ENCODE measurements around the gene ACER2.
A peak's percentile ranks its signal among the peaks of the same experiment; 100 is the strongest.
"Not testable (repeated sequence)": the region's sequence is repeated elsewhere in the genome, so short reads cannot be mapped to it uniquely, and the experiment has no call there.

The ACER2 gene

GRCh38 chr9:19408316-19408692 lies 505 bp upstream of the ACER2 start:
- Histone ChIP-seq H3K27me3 (ENCODE audit: control insufficient read depth, insufficient read depth, low read length) (no peaks in the 10 kb centered on the region), H3K36me3 (ENCODE audit: control insufficient read depth, insufficient read depth, low read length) (no peaks in the 10 kb centered on the region), H3K27ac (ENCODE audit: low read length) (no peak overlapping the region), H3K9me3 (ENCODE audit: control insufficient read depth, insufficient read depth, low read length) (no peaks in the 10 kb centered on the region), H3K4me3 (ENCODE audit: low read length) (peak overlapping the region; percentile 52; the same call in 1 of the 2 replicates), H3K4me1 (ENCODE audit: control insufficient read depth, insufficient read depth, low read length) (no peaks in the 10 kb centered on the region)
- no CpG with 5 or more reads among the region's 20 CpGs for WGBS (ENCODE audit: insufficient coverage, insufficient read length)
- no peak for DNase-seq (ENCODE audit: low read depth, low spot score)

- Histone ChIP-seq H3K27ac (ENCODE audit: low read length) (no peak overlapping the region), H3K36me3 (ENCODE audit: control insufficient read depth, insufficient read depth, low read length) (no peaks in the 10 kb centered on the region), H3K27me3 (ENCODE audit: control insufficient read depth, insufficient read depth, low read length) (no peaks in the 10 kb centered on the region), H3K4me1 (ENCODE audit: control insufficient read depth, insufficient read depth, low read length) (no peaks in the 10 kb centered on the region), H3K4me3 (ENCODE audit: low read length) (peak overlapping the region; percentile 52; the same call in 1 of the 2 replicates), H3K9me3 (ENCODE audit: control insufficient read depth, insufficient read depth, low read length) (no peaks in the 10 kb centered on the region)
- no CpG with 5 or more reads among the region's 17 CpGs for WGBS (ENCODE audit: insufficient coverage, insufficient read length)
- DNase-seq (ENCODE audit: low read depth, low spot score), result no peak
These were observed 789 bp downstream of the ACER2 start for GRCh38 chr9:19409401-19410194.

DNA sequence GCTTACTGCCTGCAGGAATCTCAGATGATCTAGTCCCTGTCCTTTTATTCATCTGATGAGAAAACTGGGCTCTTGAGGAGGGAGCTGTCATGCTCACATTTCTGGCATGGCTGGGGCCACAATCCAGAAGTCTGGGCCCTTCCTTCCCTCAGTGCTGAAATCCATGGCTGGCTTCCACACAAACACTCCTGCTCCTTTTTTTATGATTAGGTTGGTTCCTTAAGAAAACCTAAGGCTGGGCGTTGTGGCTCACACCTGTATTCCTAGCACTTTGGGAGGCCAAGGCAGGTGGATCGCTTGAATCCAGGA lies 1.3 kb downstream of the ACER2 start:
- Histone ChIP-seq H3K27me3 (ENCODE audit: control insufficient read depth, insufficient read depth, low read length) (no peaks in the 10 kb centered on the region), H3K27ac (ENCODE audit: low read length) (no peak overlapping the region), H3K4me3 (ENCODE audit: low read length) (no peak overlapping the region), H3K36me3 (ENCODE audit: control insufficient read depth, insufficient read depth, low read length) (no peaks in the 10 kb centered on the region), H3K9me3 (ENCODE audit: control insufficient read depth, insufficient read depth, low read length) (no peaks in the 10 kb centered on the region), H3K4me1 (ENCODE audit: control insufficient read depth, insufficient read depth, low read length) (no peaks in the 10 kb centered on the region)
- WGBS (ENCODE audit: insufficient coverage, insufficient read length), result no CpG with 5 or more reads among the region's 2 CpGs
- DNase-seq (ENCODE audit: low read depth, low spot score), result no peak

GRCh38 chr9:19410594-19410993 lies 1.8 kb downstream of the ACER2 start:
- Histone ChIP-seq H3K4me3 (ENCODE audit: low read length) (no peak overlapping the region), H3K27ac (ENCODE audit: low read length) (no peak overlapping the region)

GRCh38 chr9:19411316-19411715 lies 2.5 kb downstream of the ACER2 start:
- no CpG with 5 or more reads among the region's 8 CpGs for WGBS (ENCODE audit: insufficient coverage, insufficient read length)

More at GRCh38 chr9:19410594-19410993, 1.8 kb downstream of the ACER2 start:
- WGBS (ENCODE audit: insufficient coverage, insufficient read length), result no CpG with 5 or more reads among the region's 2 CpGs
- Histone ChIP-seq H3K4me1 (ENCODE audit: control insufficient read depth, insufficient read depth, low read length) (no peaks in the 10 kb centered on the region), H3K9me3 (ENCODE audit: control insufficient read depth, insufficient read depth, low read length) (no peaks in the 10 kb centered on the region), H3K27me3 (ENCODE audit: control insufficient read depth, insufficient read depth, low read length) (no peaks in the 10 kb centered on the region), H3K36me3 (ENCODE audit: control insufficient read depth, insufficient read depth, low read length) (no peaks in the 10 kb centered on the region)
- DNase-seq (ENCODE audit: low read depth, low spot score), result no peak

GRCh38 chr9:19413456-19413855 lies 4.6 kb downstream of the ACER2 start:
- H3K4me3 ChIP-seq (ENCODE audit: low read length); H3K27me3 ChIP-seq (ENCODE audit: control insufficient read depth, insufficient read depth, low read length); DNase-seq (ENCODE audit: low read depth, low spot score); H3K27ac ChIP-seq (ENCODE audit: low read length); H3K9me3 ChIP-seq (ENCODE audit: control insufficient read depth, insufficient read depth, low read length); H3K4me1 ChIP-seq (ENCODE audit: control insufficient read depth, insufficient read depth, low read length); H3K36me3 ChIP-seq (ENCODE audit: control insufficient read depth, insufficient read depth, low read length): not testable (repeated sequence)
- no CpG with 5 or more reads among the region's 3 CpGs for WGBS (ENCODE audit: insufficient coverage, insufficient read length)

More at GRCh38 chr9:19411316-19411715, 2.5 kb downstream of the ACER2 start:
- Histone ChIP-seq H3K27ac (ENCODE audit: low read length) (no peak overlapping the region), H3K4me3 (ENCODE audit: low read length) (no peak overlapping the region), H3K9me3 (ENCODE audit: control insufficient read depth, insufficient read depth, low read length) (no peaks in the 10 kb centered on the region), H3K36me3 (ENCODE audit: control insufficient read depth, insufficient read depth, low read length) (no peaks in the 10 kb centered on the region), H3K4me1 (ENCODE audit: control insufficient read depth, insufficient read depth, low read length) (no peaks in the 10 kb centered on the region), H3K27me3 (ENCODE audit: control insufficient read depth, insufficient read depth, low read length) (no peaks in the 10 kb centered on the region)
- DNase-seq (ENCODE audit: low read depth, low spot score), result no peak

GRCh38 chr9:19416143-19416542 lies 7.3 kb downstream of the ACER2 start:
- DNase-seq (ENCODE audit: low read depth, low spot score), result no peak
- no peaks in the 10 kb centered on the region for H3K36me3 ChIP-seq (ENCODE audit: control insufficient read depth, insufficient read depth, low read length)
- H3K27me3 ChIP-seq (ENCODE audit: control insufficient read depth, insufficient read depth, low read length), result no peaks in the 10 kb centered on the region
- H3K9me3 ChIP-seq (ENCODE audit: control insufficient read depth, insufficient read depth, low read length), result no peaks in the 10 kb centered on the region
- H3K4me1 ChIP-seq (ENCODE audit: control insufficient read depth, insufficient read depth, low read length), result no peaks in the 10 kb centered on the region
- no CpG with 5 or more reads among the region's 2 CpGs for WGBS (ENCODE audit: insufficient coverage, insufficient read length)
- H3K4me3 ChIP-seq (ENCODE audit: low read length), result no peak overlapping the region
- no peak overlapping the region for H3K27ac ChIP-seq (ENCODE audit: low read length)

DNA sequence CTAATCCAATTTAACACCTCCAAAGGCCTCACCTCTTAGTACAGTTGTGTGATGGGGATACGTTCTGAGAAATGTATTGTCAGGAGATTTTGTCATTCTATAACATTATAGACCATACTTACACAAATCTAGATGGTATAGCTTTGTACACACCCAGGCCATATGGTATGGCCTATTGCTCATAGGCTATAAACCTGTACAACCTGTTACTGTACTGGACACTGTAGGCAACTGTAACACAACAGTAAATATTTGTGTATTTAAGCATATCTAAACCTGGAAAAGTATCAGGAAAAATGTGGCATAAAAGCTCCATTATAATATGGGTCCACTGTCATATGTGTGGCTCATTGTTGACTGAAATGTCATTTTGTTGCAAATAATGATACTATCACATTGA lies 12.1 kb downstream of the ACER2 start:
- Histone ChIP-seq H3K9me3 (ENCODE audit: control insufficient read depth, insufficient read depth, low read length) (no peaks in the 10 kb centered on the region), H3K4me3 (ENCODE audit: low read length) (no peak overlapping the region), H3K27me3 (ENCODE audit: control insufficient read depth, insufficient read depth, low read length) (no peaks in the 10 kb centered on the region), H3K36me3 (ENCODE audit: control insufficient read depth, insufficient read depth, low read length) (no peaks in the 10 kb centered on the region; the same call in 1 of the 2 replicates), H3K4me1 (ENCODE audit: control insufficient read depth, insufficient read depth, low read length) (no peaks in the 10 kb centered on the region; the same call in 1 of the 2 replicates), H3K27ac (ENCODE audit: low read length) (no peak overlapping the region)
- no CpG with 5 or more reads among the region's 1 CpG for WGBS (ENCODE audit: insufficient coverage, insufficient read length)
- DNase-seq (ENCODE audit: low read depth, low spot score), result no peak

- no peaks in the 10 kb centered on the region; the same call in 1 of the 2 replicates for H3K36me3 ChIP-seq (ENCODE audit: control insufficient read depth, insufficient read depth, low read length)
- H3K4me3 ChIP-seq (ENCODE audit: low read length), result no peak overlapping the region
- WGBS (ENCODE audit: insufficient coverage, insufficient read length), result no CpG with 5 or more reads among the region's 3 CpGs
- DNase-seq (ENCODE audit: low read depth, low spot score), result no peak
- H3K27me3 ChIP-seq (ENCODE audit: control insufficient read depth, insufficient read depth, low read length), result no peaks in the 10 kb centered on the region
- no peak overlapping the region for H3K27ac ChIP-seq (ENCODE audit: low read length)
- no peaks in the 10 kb centered on the region; the same call in 1 of the 2 replicates for H3K4me1 ChIP-seq (ENCODE audit: control insufficient read depth, insufficient read depth, low read length)
- H3K9me3 ChIP-seq (ENCODE audit: control insufficient read depth, insufficient read depth, low read length), result no peaks in the 10 kb centered on the region
These were observed 14.4 kb downstream of the ACER2 start for GRCh38 chr9:19423163-19423562.

GRCh38 chr9:19424176-19424779 lies 15.5 kb downstream of the ACER2 start:
- no peak for DNase-seq (ENCODE audit: low read depth, low spot score)
- Histone ChIP-seq H3K27ac (ENCODE audit: low read length) (no peak overlapping the region), H3K36me3 (ENCODE audit: control insufficient read depth, insufficient read depth, low read length) (no peaks in the 10 kb centered on the region; the same call in 1 of the 2 replicates), H3K4me1 (ENCODE audit: control insufficient read depth, insufficient read depth, low read length) (no peaks in the 10 kb centered on the region; the same call in 1 of the 2 replicates), H3K27me3 (ENCODE audit: control insufficient read depth, insufficient read depth, low read length) (no peaks in the 10 kb centered on the region), H3K9me3 (ENCODE audit: control insufficient read depth, insufficient read depth, low read length) (no peaks in the 10 kb centered on the region), H3K4me3 (ENCODE audit: low read length) (no peak overlapping the region)
- no CpG with 5 or more reads among the region's 3 CpGs for WGBS (ENCODE audit: insufficient coverage, insufficient read length)
